Neural cell (in vitro differentiated cells): ENCODE measurements around the gene SRRD. TPM values are rescaled to one million over a fixed set of nuclear protein-coding genes. Genes with fewer than 3 reads are reported as not detected.

Experiments used
- H2AFZ ChIP-seq: fragments of 200-600, 300-800 bp; sonication (generic), shearing (Covaris generic); 2 replicates; pipeline ENCODE4 v1.6.0; 2014; ENCODE audit warnings: low read depth, mild to moderate bottlenecking, antibody characterized with exemption, low read length, moderate library complexity
- H3F3A ChIP-seq: fragments of 200-600 bp; shearing (Covaris generic); 2 replicates; pipeline ENCODE4 v1.6.1; 2016; ENCODE audit warnings: mild to moderate bottlenecking, moderate library complexity, mixed read lengths, antibody characterized with exemption, low read length; ENCODE audit not compliant: insufficient read depth, poor library complexity, severe bottlenecking
- H3K27ac ChIP-seq: fragments of 200-600, 300-800 bp; sonication (generic), shearing (Covaris generic); 2 replicates; pipeline ENCODE4 v1.5.1; 2014; ENCODE audit warnings: mild to moderate bottlenecking, low read length, moderate library complexity
- H3K27me3 ChIP-seq: fragments of 300-800, 200-600 bp; sonication (generic), shearing (Covaris generic); 2 replicates; pipeline ENCODE4 v1.6.0; 2014; ENCODE audit warnings: mild to moderate bottlenecking, low read depth, low read length, moderate library complexity; ENCODE audit not compliant: insufficient read depth
- H3K36me3 ChIP-seq: fragments of 300-800, 200-600 bp; sonication (generic), shearing (Covaris generic); 2 replicates; pipeline ENCODE4 v1.5.1; 2014; ENCODE audit warnings: mild to moderate bottlenecking, antibody characterized with exemption, low read length, moderate library complexity; ENCODE audit not compliant: insufficient read depth
- H3K4me2 ChIP-seq: fragments of 300-800, 200-600 bp; sonication (generic), shearing (Covaris generic); 2 replicates; pipeline ENCODE4 v1.6.0; 2014; ENCODE audit warnings: mild to moderate bottlenecking, low read length
- H3K4me3 ChIP-seq: fragments of 300-800, 200-600 bp; sonication (generic), shearing (Covaris generic); 2 replicates; pipeline ENCODE4 v1.5.1; 2014; ENCODE audit warnings: mild to moderate bottlenecking, low read length, moderate library complexity
- H3K79me2 ChIP-seq: fragments of 200-600 bp; shearing (Covaris generic); replicated peaks from 2 replicates; pipeline ENCODE4 v1.6.0; 2014; ENCODE audit warnings: mild to moderate bottlenecking, low read length, moderate library complexity; ENCODE audit not compliant: insufficient read depth
- H3K9ac ChIP-seq: fragments of 300-800, 200-600 bp; sonication (generic), shearing (Covaris generic); 2 replicates; pipeline ENCODE4 v1.6.1; 2016; ENCODE audit warnings: mild to moderate bottlenecking, low read length, mixed read lengths
- H3K9me2 ChIP-seq: fragments of 200-600 bp; shearing (Covaris generic); 2 replicates; pipeline ENCODE4 v1.6.1; 2016; ENCODE audit warnings: mild to moderate bottlenecking, low read length, mixed read lengths; ENCODE audit not compliant: insufficient read depth
- H3K9me3 ChIP-seq: fragments of 200-600, 300-800 bp; sonication (generic), shearing (Covaris generic); 2 replicates; pipeline ENCODE4 v1.6.1; 2016; ENCODE audit warnings: mild to moderate bottlenecking, mixed run types, low read length, moderate library complexity, mixed read lengths
- H4K20me1 ChIP-seq: fragments of 200-600 bp; shearing (Covaris generic); 2 replicates; pipeline ENCODE4 v1.6.1; 2016; ENCODE audit warnings: mild to moderate bottlenecking, mixed run types; ENCODE audit not compliant: insufficient read depth
- EP300 ChIP-seq: fragments of 450-650 bp; conservative IDR thresholded peaks from 2 replicates; pipeline ENCODE4 v1.6.1; 2014; ENCODE audit warnings: antibody characterized with exemption, mild to moderate bottlenecking, moderate library complexity; ENCODE audit not compliant: poor library complexity, severe bottlenecking
- EZH2 ChIP-seq: fragments of 200-600, 300-800 bp; shearing (Covaris generic), sonication (generic); IDR thresholded peaks from 2 replicates; pipeline ENCODE4 v1.6.1; 2014; ENCODE audit warnings: antibody characterized with exemption, low read length, borderline replicate concordance, mild to moderate bottlenecking; ENCODE audit not compliant: insufficient read depth, poor library complexity, severe bottlenecking
- MXI1 ChIP-seq: fragments of 450-650 bp; conservative IDR thresholded peaks from 2 replicates; pipeline ENCODE4 v1.6.1; 2014; ENCODE audit warnings: antibody characterized with exemption, mild to moderate bottlenecking; ENCODE audit not compliant: poor library complexity, severe bottlenecking
- POLR2AphosphoS5 ChIP-seq: IDR thresholded peaks from 2 replicates; pipeline ENCODE4 v1.6.1; 2012
- RAD21 ChIP-seq: fragments of 450-650 bp; conservative IDR thresholded peaks from 2 replicates; pipeline ENCODE4 v1.6.1; 2014; ENCODE audit warnings: antibody characterized with exemption, mild to moderate bottlenecking, moderate library complexity
- SMC3 ChIP-seq: fragments of 450-650 bp; conservative IDR thresholded peaks from 2 replicates; pipeline ENCODE4 v1.6.1; 2014; ENCODE audit warnings: antibody characterized with exemption, mild to moderate bottlenecking, moderate library complexity; ENCODE audit not compliant: poor library complexity
- TAF1 ChIP-seq: IDR thresholded peaks from 2 replicates; pipeline ENCODE4 v1.6.1; 2012; ENCODE audit warnings: low read depth
- polyA plus RNA-seq: library from polyadenylated mRNA; depleted of rRNA; stranded (reverse); fragments of >200 nt; gene quantifications from 2 replicates; pipeline ENCODE4 v1.2.3, GENCODE V29; 2014
- TF ChIP-seq, protein P1 (sequence below): IDR thresholded peaks from 2 replicates; pipeline ENCODE4 v1.6.1; 2012; ENCODE audit warnings: borderline replicate concordance
- TF ChIP-seq, protein P2 (sequence below): fragments of 450-650 bp; IDR thresholded peaks from 2 replicates; pipeline ENCODE4 v1.5.1; 2014; ENCODE audit warnings: antibody characterized with exemption, mild to moderate bottlenecking, moderate library complexity; ENCODE audit not compliant: poor library complexity, severe bottlenecking

Gene SRRD
- polyA plus RNA-seq, 1 donor from 2014 or later: 33.9 TPM

DNA sequence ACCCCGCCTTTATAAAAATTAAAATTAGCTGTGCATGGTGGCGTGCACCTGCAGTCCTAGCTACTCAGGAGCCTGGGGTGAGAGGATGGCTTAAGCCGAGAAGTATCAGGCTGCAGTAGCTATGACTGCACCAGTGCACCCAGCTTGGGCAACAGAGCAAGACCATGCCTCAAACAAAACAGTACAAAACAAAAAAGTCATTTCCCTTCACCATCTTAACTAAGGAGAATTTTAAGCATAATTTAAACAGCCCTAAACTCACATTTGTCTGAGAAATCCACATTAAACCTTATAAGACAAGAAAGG, 51.9 kb downstream of the SRRD start:
- no peaks in the 10 kb centered on the region for H3K27me3 ChIP-seq
- H3K79me2 ChIP-seq: no peaks in the 10 kb centered on the region
- H3K36me3 ChIP-seq: no peaks in the 10 kb centered on the region
- H3K27ac ChIP-seq: no peak overlapping the region
- H2AFZ ChIP-seq: no peak overlapping the region
- H3K4me2 ChIP-seq: no peak overlapping the region
- no peaks in the 10 kb centered on the region for H3F3A ChIP-seq
- no peaks in the 10 kb centered on the region for H3K9me3 ChIP-seq
- TF ChIP-seq POLR2AphosphoS5 (no peak), EZH2 (no peak), MXI1 (no peak), SMC3 (no peak)
- TF ChIP-seq, protein P1, sequence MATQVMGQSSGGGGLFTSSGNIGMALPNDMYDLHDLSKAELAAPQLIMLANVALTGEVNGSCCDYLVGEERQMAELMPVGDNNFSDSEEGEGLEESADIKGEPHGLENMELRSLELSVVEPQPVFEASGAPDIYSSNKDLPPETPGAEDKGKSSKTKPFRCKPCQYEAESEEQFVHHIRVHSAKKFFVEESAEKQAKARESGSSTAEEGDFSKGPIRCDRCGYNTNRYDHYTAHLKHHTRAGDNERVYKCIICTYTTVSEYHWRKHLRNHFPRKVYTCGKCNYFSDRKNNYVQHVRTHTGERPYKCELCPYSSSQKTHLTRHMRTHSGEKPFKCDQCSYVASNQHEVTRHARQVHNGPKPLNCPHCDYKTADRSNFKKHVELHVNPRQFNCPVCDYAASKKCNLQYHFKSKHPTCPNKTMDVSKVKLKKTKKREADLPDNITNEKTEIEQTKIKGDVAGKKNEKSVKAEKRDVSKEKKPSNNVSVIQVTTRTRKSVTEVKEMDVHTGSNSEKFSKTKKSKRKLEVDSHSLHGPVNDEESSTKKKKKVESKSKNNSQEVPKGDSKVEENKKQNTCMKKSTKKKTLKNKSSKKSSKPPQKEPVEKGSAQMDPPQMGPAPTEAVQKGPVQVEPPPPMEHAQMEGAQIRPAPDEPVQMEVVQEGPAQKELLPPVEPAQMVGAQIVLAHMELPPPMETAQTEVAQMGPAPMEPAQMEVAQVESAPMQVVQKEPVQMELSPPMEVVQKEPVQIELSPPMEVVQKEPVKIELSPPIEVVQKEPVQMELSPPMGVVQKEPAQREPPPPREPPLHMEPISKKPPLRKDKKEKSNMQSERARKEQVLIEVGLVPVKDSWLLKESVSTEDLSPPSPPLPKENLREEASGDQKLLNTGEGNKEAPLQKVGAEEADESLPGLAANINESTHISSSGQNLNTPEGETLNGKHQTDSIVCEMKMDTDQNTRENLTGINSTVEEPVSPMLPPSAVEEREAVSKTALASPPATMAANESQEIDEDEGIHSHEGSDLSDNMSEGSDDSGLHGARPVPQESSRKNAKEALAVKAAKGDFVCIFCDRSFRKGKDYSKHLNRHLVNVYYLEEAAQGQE: no peak
- TF ChIP-seq, protein P2, sequence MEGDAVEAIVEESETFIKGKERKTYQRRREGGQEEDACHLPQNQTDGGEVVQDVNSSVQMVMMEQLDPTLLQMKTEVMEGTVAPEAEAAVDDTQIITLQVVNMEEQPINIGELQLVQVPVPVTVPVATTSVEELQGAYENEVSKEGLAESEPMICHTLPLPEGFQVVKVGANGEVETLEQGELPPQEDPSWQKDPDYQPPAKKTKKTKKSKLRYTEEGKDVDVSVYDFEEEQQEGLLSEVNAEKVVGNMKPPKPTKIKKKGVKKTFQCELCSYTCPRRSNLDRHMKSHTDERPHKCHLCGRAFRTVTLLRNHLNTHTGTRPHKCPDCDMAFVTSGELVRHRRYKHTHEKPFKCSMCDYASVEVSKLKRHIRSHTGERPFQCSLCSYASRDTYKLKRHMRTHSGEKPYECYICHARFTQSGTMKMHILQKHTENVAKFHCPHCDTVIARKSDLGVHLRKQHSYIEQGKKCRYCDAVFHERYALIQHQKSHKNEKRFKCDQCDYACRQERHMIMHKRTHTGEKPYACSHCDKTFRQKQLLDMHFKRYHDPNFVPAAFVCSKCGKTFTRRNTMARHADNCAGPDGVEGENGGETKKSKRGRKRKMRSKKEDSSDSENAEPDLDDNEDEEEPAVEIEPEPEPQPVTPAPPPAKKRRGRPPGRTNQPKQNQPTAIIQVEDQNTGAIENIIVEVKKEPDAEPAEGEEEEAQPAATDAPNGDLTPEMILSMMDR: no peak
- H3K4me3 ChIP-seq: no peak overlapping the region
- no peaks in the 10 kb centered on the region for H3K9me2 ChIP-seq
- no peak overlapping the region for H3K9ac ChIP-seq
- no peaks in the 10 kb centered on the region for H4K20me1 ChIP-seq

DNA sequence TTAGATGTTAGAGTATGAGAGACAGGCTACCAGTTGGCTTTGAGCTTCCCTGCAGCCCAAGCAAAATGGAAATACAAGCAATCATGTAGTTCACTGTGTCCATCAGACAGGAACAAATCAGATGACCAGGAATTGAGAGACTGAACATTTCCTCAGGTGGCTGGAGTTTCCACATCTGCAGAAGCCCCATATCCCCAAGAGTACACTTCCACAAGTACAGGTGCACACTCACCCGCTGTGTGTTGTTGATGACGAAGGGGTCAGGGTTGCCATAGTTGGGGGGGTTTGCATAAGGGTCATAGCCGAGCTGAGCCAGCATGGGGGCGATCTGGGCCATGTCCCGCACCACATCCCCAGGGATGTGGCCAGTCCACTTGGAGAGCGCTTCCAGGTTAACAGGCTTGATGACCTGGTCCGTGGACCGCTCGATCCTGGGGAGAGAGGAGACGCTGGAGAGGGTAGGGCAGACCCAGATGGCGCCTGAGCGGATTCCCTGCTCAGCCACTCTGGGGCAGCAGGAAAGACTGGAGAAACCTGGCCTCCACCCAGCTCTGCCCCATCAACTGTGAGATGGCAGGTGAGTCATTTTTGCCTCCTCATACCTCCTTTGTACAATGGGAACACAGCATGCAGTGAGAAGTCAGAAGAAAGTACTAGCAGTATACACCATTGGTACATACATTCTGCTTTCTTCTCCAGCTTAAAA, 52.5 kb downstream of the SRRD start:
- Histone ChIP-seq H3K9ac (no peak overlapping the region), H3K4me3 (no peak overlapping the region), H4K20me1 (no peaks in the 10 kb centered on the region), H3K36me3 (no peaks in the 10 kb centered on the region), H2AFZ (no peak overlapping the region), H3F3A (no peaks in the 10 kb centered on the region), H3K9me3 (no peaks in the 10 kb centered on the region), H3K79me2 (no peaks in the 10 kb centered on the region), H3K27ac (no peak overlapping the region), H3K9me2 (no peaks in the 10 kb centered on the region), H3K27me3 (no peaks in the 10 kb centered on the region), H3K4me2 (no peak overlapping the region)
- TF ChIP-seq POLR2AphosphoS5 (no peak), SMC3 (no peak), MXI1 (no peak), RAD21 (no peak), EZH2 (no peak), EP300 (no peak), TAF1 (no peak)
- TF ChIP-seq, protein P2: no peak
- TF ChIP-seq, protein P1: no peak
